PC-3 (cell line): ENCODE results near the gene HSD17B12. TPM values are rescaled to one million over a fixed set of nuclear protein-coding genes. Genes with fewer than 3 reads are reported as not detected.
A peak's percentile ranks its signal among the peaks of the same experiment; 100 is the strongest.

Experiments
- ATAC-seq: fragments of 200-7000 bp; cut with Tn5 transposase; 2 replicates; pipeline ENCODE4 v1.9.1; 2020; ENCODE audit warnings: mild to moderate bottlenecking, moderate library complexity
- BruUV-seq: library from RNA; stranded (reverse); fragments of 400-500 nt; replicated peaks from 2 replicates; lab custom pipeline; 2021; lab: Mats Ljungman, UMichigan
- CTCF ChIA-PET: fragments of 300-600 bp; sonication (Branson Sonifier 250); formaldehyde crosslinking; loops from one replicate; lab custom pipeline; 2022; ENCODE audit warnings: antibody characterized with exemption; lab: Charles Lee
- POLR2A ChIA-PET: fragments of 300-600 bp; sonication (Branson Sonifier 250); formaldehyde crosslinking; loops from one replicate; lab custom pipeline; 2022; ENCODE audit warnings: antibody characterized with exemption; ENCODE audit not compliant: unreplicated experiment; lab: Charles Lee
- DNase-seq: peaks from one replicate; pipeline ENCODE4 v3.0.0-alpha.2; 2015
- H2AFZ ChIP-seq: fragments of 300-600 bp; sonication (generic); 2 replicates; pipeline ENCODE4 v1.6.0; 2016; ENCODE audit warnings: antibody characterized with exemption, low read length
- H3F3A ChIP-seq: fragments of 300-600 bp; sonication (generic); one replicate; pipeline ENCODE4 v1.6.0; 2017; ENCODE audit warnings: antibody characterized with exemption, low read length, control low read depth, mild to moderate bottlenecking; ENCODE audit not compliant: unreplicated experiment
- H3K27ac ChIP-seq: fragments of 300-600 bp; sonication (generic); 2 replicates; pipeline ENCODE4 v1.5.1; 2016; ENCODE audit warnings: mild to moderate bottlenecking, low read length
- H3K27me3 ChIP-seq: fragments of 300-600 bp; sonication (generic); 2 replicates; pipeline ENCODE4 v1.6.1; 2016; ENCODE audit warnings: low read length, mixed read lengths
- H3K36me3 ChIP-seq: fragments of 300-600 bp; sonication (generic); 2 replicates; pipeline ENCODE4 v1.6.1; 2016; ENCODE audit warnings: low read depth, mixed run types, low read length, mixed read lengths
- H3K4me1 ChIP-seq: fragments of 300-600 bp; sonication (generic); 2 replicates; pipeline ENCODE4 v1.5.1; 2016; ENCODE audit warnings: low read length; ENCODE audit not compliant: insufficient read depth
- H3K4me2 ChIP-seq: fragments of 300-600 bp; sonication (generic); 2 replicates; pipeline ENCODE4 v1.6.0; 2016; ENCODE audit warnings: low read length
- H3K4me3 ChIP-seq: fragments of 300-600 bp; sonication (generic); 2 replicates; pipeline ENCODE4 v1.5.1; 2016; ENCODE audit warnings: mild to moderate bottlenecking, low read length, mixed read lengths
- H3K79me2 ChIP-seq: fragments of 300-600 bp; sonication (generic); 2 replicates; pipeline ENCODE4 v1.6.1; 2017; ENCODE audit warnings: low read length, mixed read lengths
- H3K9ac ChIP-seq: fragments of 300-600 bp; sonication (generic); 2 replicates; pipeline ENCODE4 v1.6.0; 2016; ENCODE audit warnings: mild to moderate bottlenecking, low read length
- H3K9me2 ChIP-seq: fragments of 300-600 bp; sonication (generic); replicated peaks from 2 replicates; pipeline ENCODE4 v1.6.1; 2016; ENCODE audit warnings: mixed run types, low read length, mixed read lengths
- H3K9me3 ChIP-seq: fragments of 300-600 bp; sonication (generic); 2 replicates; pipeline ENCODE4 v1.6.1; 2016; ENCODE audit warnings: low read length, mixed read lengths
- H4K20me1 ChIP-seq: fragments of 300-600 bp; sonication (generic); 2 replicates; pipeline ENCODE4 v1.6.1; 2016; ENCODE audit warnings: low read length, mixed read lengths
- CTCF ChIP-seq: fragments of 300-600 bp; sonication (generic); conservative IDR thresholded peaks from 2 replicates; pipeline ENCODE4 v1.5.1; 2017; ENCODE audit warnings: antibody characterized with exemption, low read depth, mild to moderate bottlenecking, low read length
- EZH2 ChIP-seq: fragments of 300-600 bp; sonication (generic); IDR thresholded peaks from one replicate; pipeline ENCODE4 v1.6.1; 2017; ENCODE audit warnings: antibody characterized with exemption, mild to moderate bottlenecking, low read length; ENCODE audit not compliant: unreplicated experiment
- EZH2phosphoT487 ChIP-seq: fragments of 300-600 bp; sonication (generic); IDR thresholded peaks from 2 replicates; pipeline ENCODE4 v1.6.1; 2018; ENCODE audit warnings: mild to moderate bottlenecking, antibody characterized with exemption, low read length, borderline replicate concordance
- intact Hi-C: fragments of 100-400 bp; cut with micrococcal nuclease; formaldehyde crosslinking; loops from 2 replicates; pipeline ENCODE4 v1.9.0; 2023
- total RNA-seq: library from RNA; depleted of rRNA; stranded (reverse); fragments of >200 nt; gene quantifications from 2 replicates; pipeline ENCODE4 v1.2.3, GENCODE V29; 2014

The HSD17B12 gene
- total RNA-seq, 1 experiment from 2014 or later = 77.6 TPM

DNA sequence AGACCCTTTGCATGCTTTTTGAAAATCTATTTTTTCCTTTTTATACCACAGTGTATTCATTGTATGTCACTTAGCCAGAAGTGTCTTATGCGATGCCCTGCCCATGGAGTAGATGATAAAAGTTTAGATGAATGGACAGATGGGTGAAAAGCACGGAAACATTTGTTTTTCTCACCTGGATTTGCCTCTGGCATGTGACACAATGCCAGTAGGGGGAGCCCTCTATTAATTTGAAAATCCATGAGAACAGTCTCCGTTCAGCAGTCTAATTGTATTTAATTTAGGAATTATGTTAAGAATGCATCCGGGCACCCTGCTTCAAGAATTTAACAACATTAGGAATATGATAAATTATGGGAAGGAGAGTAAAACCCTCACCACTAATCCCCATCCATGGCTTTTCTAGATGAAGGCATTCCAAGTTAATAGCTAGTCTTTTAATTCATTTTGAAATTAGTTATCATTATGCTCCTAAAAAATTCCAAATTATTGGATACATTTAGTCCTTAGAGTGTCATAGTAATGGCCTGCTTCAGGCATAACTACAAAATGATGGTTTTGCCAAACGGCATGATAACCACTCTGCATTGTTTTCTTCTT lies 144.8 kb downstream of the HSD17B12 start:
- Histone ChIP-seq H3K9me3 (no peaks in the 10 kb centered on the region), H3K36me3 (no peaks in the 10 kb centered on the region), H3K79me2 (no peaks in the 10 kb centered on the region), H3K4me2 (no peak overlapping the region), H3K9me2 (no peaks in the 10 kb centered on the region), H3K9ac (no peak overlapping the region), H2AFZ (no peak overlapping the region), H3K27ac (no peak overlapping the region), H3K4me3 (no peak overlapping the region), H3K4me1 (peaks cover 7% of the 10 kb centered on the region), H4K20me1 (no peaks in the 10 kb centered on the region), H3F3A (peaks cover 4% of the 10 kb centered on the region), H3K27me3 (no peaks in the 10 kb centered on the region)
- ATAC-seq = peak; percentile 67
- intact Hi-C loops = loop anchor here (1.0 kb wide), 1 partner anchor 27 kb away; no protein-coding TSS in a partner anchor
- peak; percentile 59 for DNase-seq
- no TSS peak for BruUV-seq
- TF ChIP-seq CTCF (peak; percentile 88), EZH2 (no peak)
- ChIA-PET CTCF (interaction anchor here (1.1 kb wide), 1 partner anchor 26 kb away, joined by 8 read pairs; no protein-coding TSS in a partner anchor), POLR2A (no interaction called here)

DNA sequence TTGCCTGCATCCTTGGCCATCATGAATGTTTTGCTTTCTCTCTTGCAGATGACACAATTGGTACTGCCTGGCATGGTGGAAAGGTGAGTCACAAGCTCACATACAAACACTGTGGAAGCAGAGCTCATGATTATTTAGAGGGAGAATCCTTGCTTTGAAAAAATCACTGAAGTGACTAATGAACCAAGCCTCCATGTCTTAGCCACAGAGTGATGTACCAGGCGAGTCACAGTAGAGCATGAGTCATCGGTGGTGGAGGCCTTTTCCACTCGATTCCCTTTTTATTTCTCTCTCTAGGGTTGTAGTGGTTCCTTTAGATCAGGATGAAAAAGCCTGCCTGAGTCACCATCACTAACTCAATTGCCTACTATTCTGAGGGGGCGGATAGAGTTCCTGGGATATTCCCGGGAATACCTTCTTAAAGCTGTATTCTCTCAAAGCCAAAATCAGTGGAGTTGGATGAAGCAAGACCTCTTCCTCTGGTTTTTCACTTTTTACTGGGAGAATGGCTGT lies 150.4 kb downstream of the HSD17B12 start:
- Histone ChIP-seq H4K20me1 (no peaks in the 10 kb centered on the region), H3K9ac (no peak overlapping the region), H3F3A (peaks cover 6% of the 10 kb centered on the region), H3K4me3 (no peak overlapping the region), H3K9me3 (no peaks in the 10 kb centered on the region), H3K4me1 (peaks cover 20% of the 10 kb centered on the region), H3K4me2 (peak overlapping the region; percentile 29; the same call in 1 of the 2 replicates), H3K36me3 (no peaks in the 10 kb centered on the region), H3K9me2 (no peaks in the 10 kb centered on the region), H2AFZ (no peak overlapping the region), H3K27ac (peak overlapping the region; percentile 60), H3K79me2 (no peaks in the 10 kb centered on the region), H3K27me3 (no peaks in the 10 kb centered on the region)
- TF ChIP-seq EZH2 (no peak), EZH2phosphoT487 (no peak), CTCF (no peak)
- ATAC-seq = peak; percentile 100
- ChIA-PET CTCF (interaction anchor here (0.6 to 1.4 kb wide), 4 partner anchors 19 to 734 kb away, joined by 3 to 15 read pairs (median 3); no protein-coding TSS in a partner anchor), POLR2A (interaction anchor here (0.6 kb wide), 2 partner anchors 14 to 38 kb away, joined by 3 to 4 read pairs; no protein-coding TSS in a partner anchor)
- no TSS peak for BruUV-seq
- intact Hi-C loops = loop anchor here (1.0 to 2.0 kb wide), 2 partner anchors 21 to 50 kb away; partner anchors contain the start of gene ALKBH3
- peak; percentile 97 for DNase-seq

DNA sequence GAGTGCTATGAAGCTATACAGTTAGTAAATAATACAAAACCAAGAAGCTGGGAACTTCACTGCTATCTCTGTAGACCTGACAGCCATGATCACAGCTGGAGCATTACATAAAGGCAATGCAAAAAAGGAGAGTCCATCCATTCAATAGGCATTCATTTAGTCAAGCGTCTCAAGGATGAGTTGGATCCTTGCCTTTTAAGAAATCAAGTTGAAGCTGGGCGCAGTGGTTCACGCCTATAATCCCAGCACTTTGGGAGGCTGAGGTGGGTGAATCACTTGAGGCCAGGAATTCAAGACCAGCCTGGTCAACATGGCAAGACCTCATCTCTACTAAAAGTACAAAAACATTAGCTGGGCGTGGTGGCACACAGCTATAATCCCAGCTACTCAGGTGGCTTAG lies 152.0 kb downstream of the HSD17B12 start:
- Histone ChIP-seq H3K9me2 (no peaks in the 10 kb centered on the region), H3K9me3 (no peaks in the 10 kb centered on the region), H3K9ac (no peak overlapping the region), H3K27ac (no peak overlapping the region), H3K36me3 (no peaks in the 10 kb centered on the region), H3K4me2 (no peak overlapping the region), H3K27me3 (no peaks in the 10 kb centered on the region), H3K4me3 (no peak overlapping the region), H3K79me2 (no peaks in the 10 kb centered on the region), H4K20me1 (no peaks in the 10 kb centered on the region), H3F3A (peaks cover 6% of the 10 kb centered on the region), H2AFZ (no peak overlapping the region), H3K4me1 (peaks cover 20% of the 10 kb centered on the region)
- BruUV-seq = no TSS peak
- CTCF ChIA-PET = interaction anchor here (0.6 kb wide), 1 partner anchor 19 kb away, joined by 3 read pairs; no protein-coding TSS in a partner anchor
- no peak for TF ChIP-seq EZH2
- no peak for TF ChIP-seq CTCF
- TF ChIP-seq EZH2phosphoT487 = no peak
- intact Hi-C loops = no loop called here
- POLR2A ChIA-PET = no interaction called here
- DNase-seq = no peak
- ATAC-seq = no peak
